ENCODE data around the gene ACTR5. TPM values are rescaled to one million over a fixed set of nuclear protein-coding genes. Genes with fewer than 3 reads are reported as not detected.
A peak's percentile ranks its signal among the peaks of the same experiment; 100 is the strongest.

The ACTR5 gene
- total and polyA plus RNA-seq, 2 of the 13 experiments (the other 11 are each of a cell fraction or from before 2014, with no cell fraction given): 19.5 to 20.5 TPM

DNA sequence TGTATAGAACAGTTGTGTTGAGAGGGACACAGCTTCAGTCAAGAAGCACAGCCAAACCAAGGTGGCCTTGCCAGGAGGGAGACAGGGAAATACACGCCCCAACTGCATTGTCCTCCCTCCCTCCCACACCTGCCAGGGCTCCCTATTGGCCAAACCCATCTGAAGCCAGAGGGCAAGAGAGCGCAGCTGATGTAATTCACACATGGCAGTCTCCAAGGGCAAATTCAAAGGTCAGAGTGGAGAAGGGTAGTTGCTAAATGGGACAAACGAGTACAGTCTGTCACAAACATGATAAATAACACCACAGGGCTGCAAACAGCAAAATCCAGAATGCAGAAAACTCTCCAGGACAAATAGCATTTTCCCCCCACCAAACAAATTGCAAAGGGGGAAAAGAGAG, 34.0 kb downstream of the ACTR5 start:
- FAIRE-seq: no peak
- no peaks in the 10 kb centered on the region for H3K36me3 ChIP-seq (replicated peaks in 1 of 2; ENCODE audit: control insufficient read depth in 1 of 2, insufficient read depth in 2 of 2, low read length in 2 of 2)
- H3K9me3 ChIP-seq (ENCODE audit: low read length): no peaks in the 10 kb centered on the region
- no peak for DNase-seq (ENCODE audit: low spot score)
- H3K79me2 ChIP-seq (ENCODE audit: insufficient read depth, low read length): no peaks in the 10 kb centered on the region
- in situ Hi-C loops (cut with HindIII; ENCODE audit: extremely low pct_ligation_motif_present, low pct_unique_long_range_greater_than_20kb): no loop called here
- H3K4me1 ChIP-seq (ENCODE audit: insufficient read depth, low read length): peaks cover 8% of the 10 kb centered on the region
- no peak overlapping the region for H3K4me2 ChIP-seq (ENCODE audit: low read depth, low read length)
- ATAC-seq: peak; percentile 55
- no peak overlapping the region for H3K4me3 ChIP-seq (replicated peaks in 1 of 3; ENCODE audit: insufficient read depth in 1 of 3, low read depth in 2 of 3, low read length in 3 of 3)
- H3K9ac ChIP-seq (ENCODE audit: insufficient read depth, low read depth, low read length): no peak overlapping the region
- POLR2A ChIA-PET: no interaction called here
- WGBS (ENCODE audit: low lambda C conversion rate): 43% methylated on average over 3 of the region's 3 CpGs
- no peaks in the 10 kb centered on the region for H4K20me1 ChIP-seq (ENCODE audit: insufficient read depth, low read length)
- intact Hi-C loops (cut with micrococcal nuclease; ENCODE audit: unreplicated experiment): no loop called here
- H3K27me3 ChIP-seq (ENCODE audit: control insufficient read depth in 1 of 2, insufficient read depth in 2 of 2, low read length in 2 of 2): no peaks in the 10 kb centered on the region
- no TSS peak for BruUV-seq (replicated peaks)
- H3K27ac ChIP-seq (ENCODE audit: extremely low read length, insufficient read depth, low read length): no peak overlapping the region
- H2AFZ ChIP-seq (ENCODE audit: low read length): no peak overlapping the region
- no peak for TF ChIP-seq FOSL1 (CRISPR knock-in tag; IDR thresholded peaks at IDR 0.05; ENCODE audit: borderline replicate concordance)
- TF ChIP-seq, protein P1, sequence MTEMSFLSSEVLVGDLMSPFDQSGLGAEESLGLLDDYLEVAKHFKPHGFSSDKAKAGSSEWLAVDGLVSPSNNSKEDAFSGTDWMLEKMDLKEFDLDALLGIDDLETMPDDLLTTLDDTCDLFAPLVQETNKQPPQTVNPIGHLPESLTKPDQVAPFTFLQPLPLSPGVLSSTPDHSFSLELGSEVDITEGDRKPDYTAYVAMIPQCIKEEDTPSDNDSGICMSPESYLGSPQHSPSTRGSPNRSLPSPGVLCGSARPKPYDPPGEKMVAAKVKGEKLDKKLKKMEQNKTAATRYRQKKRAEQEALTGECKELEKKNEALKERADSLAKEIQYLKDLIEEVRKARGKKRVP (CRISPR knock-in tag; IDR thresholded peaks at IDR 0.05): peak in 1 of 2 experiments; percentile 75; a peak in 2 of 4 replicates
- no peak for TF ChIP-seq KDM3A (CRISPR knock-in tag; IDR thresholded peaks at IDR 0.05; ENCODE audit: low read depth)
- TF ChIP-seq HOXA3 (CRISPR knock-in tag; IDR thresholded peaks at IDR 0.05): 0 out of 2 replicates have a peak, but pooled peaks have one; percentile 20
- TF ChIP-seq XRCC5 (optimal IDR thresholded peaks at IDR 0.05; ENCODE audit: low read length): peak; percentile 51
- TF ChIP-seq ZNF549 (CRISPR knock-in tag; IDR thresholded peaks at IDR 0.05): no peak
- no peak for TF ChIP-seq ZNF567 (CRISPR knock-in tag; IDR thresholded peaks at IDR 0.05; ENCODE audit: borderline replicate concordance)
- TF ChIP-seq, protein P2, sequence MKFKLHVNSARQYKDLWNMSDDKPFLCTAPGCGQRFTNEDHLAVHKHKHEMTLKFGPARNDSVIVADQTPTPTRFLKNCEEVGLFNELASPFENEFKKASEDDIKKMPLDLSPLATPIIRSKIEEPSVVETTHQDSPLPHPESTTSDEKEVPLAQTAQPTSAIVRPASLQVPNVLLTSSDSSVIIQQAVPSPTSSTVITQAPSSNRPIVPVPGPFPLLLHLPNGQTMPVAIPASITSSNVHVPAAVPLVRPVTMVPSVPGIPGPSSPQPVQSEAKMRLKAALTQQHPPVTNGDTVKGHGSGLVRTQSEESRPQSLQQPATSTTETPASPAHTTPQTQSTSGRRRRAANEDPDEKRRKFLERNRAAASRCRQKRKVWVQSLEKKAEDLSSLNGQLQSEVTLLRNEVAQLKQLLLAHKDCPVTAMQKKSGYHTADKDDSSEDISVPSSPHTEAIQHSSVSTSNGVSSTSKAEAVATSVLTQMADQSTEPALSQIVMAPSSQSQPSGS (CRISPR knock-in tag; IDR thresholded peaks at IDR 0.05): no peak
- no peak for TF ChIP-seq ZNF713 (CRISPR knock-in tag; IDR thresholded peaks at IDR 0.05)
- 0 out of 2 replicates have a peak, but pooled peaks have one; percentile 35 for TF ChIP-seq NR2C2 (CRISPR knock-in tag; IDR thresholded peaks at IDR 0.05; ENCODE audit: borderline replicate concordance)
- peak; percentile 69; the same call in 1 of the 2 replicates for TF ChIP-seq ESRRA (CRISPR knock-in tag; IDR thresholded peaks at IDR 0.05; ENCODE audit: low read depth)
- TF ChIP-seq ZNF644 (CRISPR knock-in tag; IDR thresholded peaks at IDR 0.05; ENCODE audit: low read depth): peak; percentile 14; the same call in 1 of the 2 replicates
- TF ChIP-seq KLF16 (CRISPR knock-in tag; IDR thresholded peaks at IDR 0.05): no peak
- TF ChIP-seq CEBPG (CRISPR knock-in tag; IDR thresholded peaks at IDR 0.05): 0 out of 2 replicates have a peak, but pooled peaks have one; percentile 21
- TF ChIP-seq SAFB2 (CRISPR knock-in tag; IDR thresholded peaks at IDR 0.05; ENCODE audit: borderline replicate concordance, low read depth): no peak
- TF ChIP-seq PRDM10 (CRISPR knock-in tag; IDR thresholded peaks at IDR 0.05; ENCODE audit: low read depth): no peak
- no peak for TF ChIP-seq ZNF570 (CRISPR knock-in tag; IDR thresholded peaks at IDR 0.05; ENCODE audit: borderline replicate concordance)
- peak; percentile 62; the same call in 1 of the 2 replicates for TF ChIP-seq ZMYM3 (CRISPR knock-in tag; IDR thresholded peaks at IDR 0.05)
- TF ChIP-seq HNF4A (CRISPR knock-in tag; IDR thresholded peaks at IDR 0.05): peak; percentile 56
- TF ChIP-seq SYNCRIP (IDR thresholded peaks at IDR 0.05; ENCODE audit: insufficient read depth, low read depth, low read length): no peak
- CTCF ChIA-PET (ENCODE audit: low intra/inter-chr PET ratio, low total read pairs): no interaction called here
